RWPE1 (cell line): ENCODE measurements around the gene COL15A1.
A peak's percentile ranks its signal among the peaks of the same experiment; 100 is the strongest.

Experiments used
- CTCF ChIA-PET: fragments of 350-600 bp; sonication (Branson Sonifier 250); formaldehyde crosslinking; extraction: SDS; loops from one replicate; lab custom pipeline; 2021; lab: Yijun Ruan, JAX
- POLR2A ChIA-PET: fragments of 400-600 bp; formaldehyde crosslinking; extraction: SDS; loops from one replicate; lab custom pipeline; 2020; ENCODE audit warnings: antibody characterized with exemption; ENCODE audit not compliant: low non-redundant PET; lab: Yijun Ruan, JAX
- DNase-seq: peaks from one replicate; pipeline ENCODE4 v3.0.0; 2012; ENCODE audit warnings: low spot score
- H3K27ac ChIP-seq: fragments of 450-650 bp; 2 replicates; pipeline ENCODE4 v1.5.1; 2017
- TF ChIP-seq, protein P1 (sequence below): fragments of 450-650 bp; conservative IDR thresholded peaks from 2 replicates; pipeline ENCODE4 v1.5.1; 2017; ENCODE audit warnings: low read depth, mild to moderate bottlenecking

The COL15A1 gene

DNA sequence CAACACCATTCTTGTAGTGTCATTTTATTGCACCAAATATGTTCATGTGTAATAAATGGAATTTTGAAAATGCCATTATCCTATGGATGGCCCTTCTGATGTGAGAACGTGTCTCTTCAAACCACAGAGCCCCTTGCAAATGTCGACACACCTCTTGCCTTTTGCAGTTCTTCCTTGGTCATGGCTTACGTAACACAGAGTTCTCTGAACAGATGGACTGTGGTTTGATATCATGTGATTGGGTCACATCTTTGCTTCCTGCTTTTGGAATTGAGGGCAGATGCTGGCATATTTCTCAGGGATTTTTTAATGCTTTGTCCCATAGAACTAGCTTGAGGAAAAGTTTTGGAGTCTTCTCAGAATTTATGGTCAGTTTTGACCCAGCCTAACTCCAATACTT is 165.8 kb downstream of the COL15A1 start:
- H3K27ac ChIP-seq, result no peak overlapping the region
- ChIA-PET POLR2A (no interaction called here), CTCF (no interaction called here)
- TF ChIP-seq, protein P1, sequence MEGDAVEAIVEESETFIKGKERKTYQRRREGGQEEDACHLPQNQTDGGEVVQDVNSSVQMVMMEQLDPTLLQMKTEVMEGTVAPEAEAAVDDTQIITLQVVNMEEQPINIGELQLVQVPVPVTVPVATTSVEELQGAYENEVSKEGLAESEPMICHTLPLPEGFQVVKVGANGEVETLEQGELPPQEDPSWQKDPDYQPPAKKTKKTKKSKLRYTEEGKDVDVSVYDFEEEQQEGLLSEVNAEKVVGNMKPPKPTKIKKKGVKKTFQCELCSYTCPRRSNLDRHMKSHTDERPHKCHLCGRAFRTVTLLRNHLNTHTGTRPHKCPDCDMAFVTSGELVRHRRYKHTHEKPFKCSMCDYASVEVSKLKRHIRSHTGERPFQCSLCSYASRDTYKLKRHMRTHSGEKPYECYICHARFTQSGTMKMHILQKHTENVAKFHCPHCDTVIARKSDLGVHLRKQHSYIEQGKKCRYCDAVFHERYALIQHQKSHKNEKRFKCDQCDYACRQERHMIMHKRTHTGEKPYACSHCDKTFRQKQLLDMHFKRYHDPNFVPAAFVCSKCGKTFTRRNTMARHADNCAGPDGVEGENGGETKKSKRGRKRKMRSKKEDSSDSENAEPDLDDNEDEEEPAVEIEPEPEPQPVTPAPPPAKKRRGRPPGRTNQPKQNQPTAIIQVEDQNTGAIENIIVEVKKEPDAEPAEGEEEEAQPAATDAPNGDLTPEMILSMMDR, result no peak
- no peak for DNase-seq

DNA sequence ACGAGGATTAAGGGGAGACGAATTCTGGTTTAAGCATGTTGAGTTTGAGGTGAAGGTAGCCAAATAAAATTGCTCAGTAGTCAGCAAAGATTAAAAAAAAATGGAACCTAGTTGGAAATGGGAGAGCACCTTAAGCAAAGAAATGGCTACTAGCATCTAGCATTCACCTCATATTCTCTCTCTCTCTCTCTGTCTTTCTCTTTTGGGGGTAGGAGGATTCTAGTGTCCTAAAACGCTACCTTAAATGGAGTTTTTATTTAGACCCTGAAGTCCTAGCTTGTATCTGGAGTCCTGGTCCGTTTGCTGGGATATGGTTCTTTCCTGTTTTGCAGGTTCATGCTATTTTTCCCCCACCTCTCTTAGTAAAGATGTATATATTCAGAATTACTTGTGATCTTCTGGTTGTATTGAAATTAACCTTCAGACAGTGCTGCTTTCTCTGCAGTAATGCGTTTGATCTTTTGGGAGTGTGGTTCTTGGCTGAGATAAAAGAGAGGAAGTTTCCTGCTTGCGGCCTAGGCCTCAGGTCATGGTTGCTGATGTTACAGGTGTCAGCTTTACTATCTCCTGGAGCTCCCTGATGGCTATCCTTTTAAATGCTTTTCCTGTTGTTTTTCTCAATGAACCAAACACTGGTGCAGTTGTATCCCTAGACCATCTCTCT is 169.2 kb downstream of the COL15A1 start:
- TF ChIP-seq, protein P1, result no peak
- DNase-seq, result no peak
- POLR2A ChIA-PET, result no interaction called here

DNA sequence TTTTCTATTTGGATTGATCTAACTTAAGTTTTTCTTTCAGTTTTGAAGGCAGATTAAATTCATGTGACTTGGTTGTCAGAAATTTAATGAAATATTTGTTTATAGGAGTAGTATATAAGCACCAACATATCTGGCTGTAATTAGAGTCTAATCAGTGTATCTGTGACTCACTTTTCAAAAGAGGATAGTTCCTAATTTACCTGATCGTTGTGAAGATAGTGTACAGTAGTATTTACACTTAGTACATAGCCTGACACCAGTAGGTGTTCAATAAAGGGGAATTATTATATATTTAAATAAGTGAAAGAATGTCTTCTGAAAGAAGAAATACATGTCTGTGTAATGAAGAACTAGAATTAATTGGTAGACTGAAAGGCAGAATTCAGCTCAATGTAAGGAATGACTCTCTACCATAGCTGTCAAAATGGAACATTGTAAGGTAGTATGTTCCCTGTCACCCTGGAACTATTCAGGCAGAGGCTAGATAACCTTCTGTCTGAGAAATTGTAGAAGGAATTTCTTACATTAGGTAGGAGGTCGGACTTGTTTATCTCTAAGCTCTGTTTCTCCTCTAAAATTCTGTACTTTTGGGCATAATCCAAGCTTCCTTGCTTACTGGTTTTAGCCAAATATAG is 169.8 kb downstream of the COL15A1 start:
- CTCF ChIA-PET, result interaction anchor here (0.7 to 0.8 kb wide), 3 partner anchors 27 to 1463 kb away, joined by 3 to 4 read pairs (median 3); no protein-coding TSS in a partner anchor

More for the DNA sequence above, 169.2 kb downstream of the COL15A1 start:
- H3K27ac ChIP-seq, result no peak overlapping the region
- CTCF ChIA-PET, result interaction anchor here (0.6 kb wide), 1 partner anchor 9 kb away, joined by 3 read pairs; no protein-coding TSS in a partner anchor

GRCh38 chr9:99114049-99114440 is 170.3 kb downstream of the COL15A1 start:
- CTCF ChIA-PET, result interaction anchor here (0.7 to 0.8 kb wide), 3 partner anchors 27 to 1463 kb away, joined by 3 to 4 read pairs (median 3); no protein-coding TSS in a partner anchor
- POLR2A ChIA-PET, result no interaction called here
- no peak for DNase-seq
- TF ChIP-seq, protein P1, result no peak
- no peak overlapping the region for H3K27ac ChIP-seq

More for the DNA sequence above, 169.8 kb downstream of the COL15A1 start:
- TF ChIP-seq, protein P1, result no peak
- POLR2A ChIA-PET, result no interaction called here
- no peak overlapping the region for H3K27ac ChIP-seq
- DNase-seq, result no peak

- ChIA-PET POLR2A (no interaction called here), CTCF (no interaction called here)
- TF ChIP-seq, protein P1, result no peak
- no peak for DNase-seq
- H3K27ac ChIP-seq, result no peak overlapping the region
Observed at GRCh38 chr9:99114846-99115500, 171.3 kb downstream of the COL15A1 start.

DNA sequence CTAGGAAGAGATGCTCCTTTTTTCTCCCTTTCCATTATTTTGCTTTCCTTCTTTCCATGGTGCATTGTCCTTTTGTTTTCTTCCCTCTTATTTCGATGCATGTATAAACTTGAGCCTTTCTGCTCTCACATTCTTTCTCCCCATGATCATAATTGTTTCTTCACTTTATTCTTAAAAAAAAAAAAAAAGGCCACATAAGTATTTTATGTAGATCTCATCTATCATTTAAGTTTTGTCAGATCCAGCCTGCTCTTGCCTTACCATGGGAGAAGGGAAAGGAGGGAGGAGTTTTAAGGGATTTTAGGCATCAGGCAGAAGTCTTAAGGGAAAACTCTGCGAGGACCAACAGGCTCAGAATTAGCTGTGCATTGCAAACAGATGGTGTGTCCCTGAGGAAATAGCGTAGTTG is 172.3 kb downstream of the COL15A1 start:
- ChIA-PET POLR2A (no interaction called here), CTCF (no interaction called here)
- peak; percentile 26 for DNase-seq
- TF ChIP-seq, protein P1, result no peak
- no peak overlapping the region for H3K27ac ChIP-seq
